GM18861 (cell line): ENCODE results near the gene XRRA1.
"Not testable (repeated sequence)": the region's sequence is repeated elsewhere in the genome, so short reads cannot be mapped to it uniquely, and the experiment has no call there.

ENCODE experiments used
- ATAC-seq: cut with Tn5 transposase; IDR thresholded peaks from one replicate; pipeline ENCODE4 v1.9.1; 2021; ENCODE audit not compliant: unreplicated experiment

Gene XRRA1

GRCh38 chr11:74839446-74839845, 109.4 kb downstream of the XRRA1 start:
- no peak for ATAC-seq

DNA sequence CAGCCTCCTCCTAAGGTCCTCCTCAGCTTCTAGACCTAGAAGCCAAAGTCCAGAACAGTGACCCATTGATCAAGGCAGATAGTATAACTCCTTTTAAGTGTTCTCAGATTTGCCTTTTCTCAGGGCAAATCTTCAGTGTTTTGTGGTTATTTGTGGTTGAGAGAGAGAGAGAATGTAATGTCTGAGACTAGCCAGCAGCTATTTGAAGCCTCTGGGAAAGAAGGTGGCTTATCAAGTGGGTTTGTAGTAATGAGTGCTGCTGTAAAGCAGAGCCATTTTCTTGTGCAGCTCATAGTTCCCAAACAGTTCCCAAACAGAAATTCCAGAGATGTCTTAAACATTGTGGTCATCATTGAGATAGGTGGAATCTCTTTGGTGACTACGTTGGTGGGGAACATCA, 110.7 kb downstream of the XRRA1 start:
- ATAC-seq: no peak

DNA sequence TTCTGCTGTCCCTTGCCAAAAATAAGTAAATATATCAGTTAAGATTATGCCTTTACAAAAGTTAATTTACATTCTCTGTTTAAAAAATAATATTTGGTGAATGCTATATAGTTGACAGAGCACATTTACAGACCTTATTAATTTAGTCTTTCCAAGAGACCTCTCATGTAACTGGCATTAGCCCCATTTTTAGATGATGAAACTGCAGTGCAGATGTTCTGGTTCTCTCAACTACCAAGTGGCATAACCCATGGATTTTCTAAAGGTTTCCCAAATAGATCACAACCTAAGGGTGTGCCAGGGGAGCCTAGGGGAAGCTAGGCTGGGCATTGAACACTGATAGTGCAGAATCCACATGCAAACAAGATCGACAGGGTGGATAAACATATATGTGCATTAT, 111.7 kb downstream of the XRRA1 start:
- no peak for ATAC-seq

DNA sequence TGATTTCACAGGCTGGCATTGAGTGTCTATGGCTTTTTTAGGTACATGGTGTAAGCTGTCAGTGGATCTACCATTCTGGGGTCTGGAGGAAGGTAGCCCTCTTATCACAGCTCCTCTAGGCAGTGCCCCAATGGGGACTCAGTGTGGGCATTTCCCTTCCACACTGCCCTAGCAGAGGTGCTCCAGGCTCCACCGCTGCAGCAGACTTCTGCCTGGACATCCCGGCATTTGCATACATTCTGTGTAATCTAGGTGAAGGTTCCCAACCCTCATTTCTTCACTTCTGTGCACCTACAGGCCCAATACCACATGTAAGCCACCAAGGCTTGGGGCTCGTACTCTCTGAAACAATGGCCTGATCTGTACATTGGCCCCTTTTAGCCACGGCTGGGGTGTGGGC, 122.0 kb downstream of the XRRA1 start:
- no peak for ATAC-seq

DNA sequence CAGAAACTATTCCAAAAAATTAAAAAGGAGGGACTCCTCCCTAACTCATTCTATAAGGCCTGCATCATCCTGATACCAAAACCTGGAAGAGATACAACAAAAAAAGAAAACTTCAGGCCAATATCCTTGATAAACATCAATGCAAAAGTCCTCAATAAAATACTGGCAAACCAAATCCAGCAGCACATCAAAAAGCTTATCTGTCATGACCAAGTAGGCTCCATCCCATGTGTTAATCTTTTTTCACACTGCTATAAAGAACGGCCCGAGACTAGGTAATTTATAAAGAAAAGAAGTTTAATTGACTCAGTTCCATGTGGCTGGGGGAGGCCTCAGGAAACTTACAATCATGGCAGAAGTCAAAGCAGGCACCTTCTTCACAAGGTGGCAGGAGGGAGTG, 123.3 kb downstream of the XRRA1 start:
- not testable (repeated sequence) for ATAC-seq

- no peak for ATAC-seq
Measured at GRCh38 chr11:74824285-74824982, 124.5 kb downstream of the XRRA1 start.

DNA sequence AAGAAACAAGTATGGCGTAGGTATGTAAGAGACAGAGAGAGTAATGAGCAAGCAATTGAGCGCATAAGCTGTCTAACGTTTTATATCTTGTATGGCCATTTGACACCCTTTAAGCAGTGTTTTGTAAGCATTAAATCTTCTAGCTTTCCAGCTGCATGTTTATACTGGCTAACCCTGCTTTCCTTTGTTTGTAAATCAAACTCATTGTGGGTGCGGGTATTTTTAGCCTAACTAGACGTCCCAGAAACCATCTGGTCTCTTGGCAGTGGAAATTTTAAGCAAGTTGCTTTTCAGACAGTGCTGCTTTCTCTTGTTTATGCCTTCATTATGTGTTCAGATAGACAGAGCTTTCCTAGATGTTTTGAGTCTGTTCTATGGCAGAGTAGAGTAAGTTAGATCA, 126.7 kb downstream of the XRRA1 start:
- no peak for ATAC-seq

GRCh38 chr11:74820763-74821162, 128.1 kb downstream of the XRRA1 start:
- ATAC-seq: no peak

- ATAC-seq: no peak
Measured at GRCh38 chr11:74819400-74819799, 129.5 kb downstream of the XRRA1 start.

DNA sequence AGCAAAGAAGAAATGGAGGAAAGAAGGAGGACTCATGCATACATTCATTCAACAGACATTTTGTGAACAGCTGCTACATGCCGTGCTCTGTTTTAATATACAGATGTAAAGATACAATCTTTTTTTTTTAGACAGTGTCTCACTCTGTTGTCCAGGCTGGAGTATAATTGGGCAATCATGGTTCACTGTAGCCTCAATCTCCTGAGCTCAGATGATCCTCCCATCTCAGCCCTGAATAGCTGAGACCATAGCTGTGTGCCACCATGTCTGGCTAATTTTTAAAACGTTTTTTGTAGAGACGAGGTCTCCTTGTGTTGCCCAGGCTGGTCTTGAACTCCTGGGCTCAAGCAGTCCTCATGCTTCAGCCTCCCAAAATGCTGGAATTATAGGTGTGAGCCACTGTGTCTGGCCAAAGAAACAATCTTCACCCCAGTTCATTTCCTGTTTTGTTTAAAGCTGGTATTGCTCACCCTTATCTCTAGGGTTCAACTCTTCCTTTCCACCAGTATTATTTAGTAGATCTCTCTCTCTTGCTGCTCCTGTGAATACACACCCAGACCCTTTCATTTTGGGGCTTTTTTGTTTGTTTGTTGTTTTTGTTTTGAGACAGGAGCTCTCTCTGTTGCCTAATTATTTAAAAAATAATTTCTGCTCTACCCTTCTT, 130.5 kb downstream of the XRRA1 start:
- no peak for ATAC-seq

- ATAC-seq: no peak
Measured at GRCh38 chr11:74816664-74817063, 132.2 kb downstream of the XRRA1 start.

GRCh38 chr11:74815966-74816365, 132.9 kb downstream of the XRRA1 start:
- no peak for ATAC-seq

DNA sequence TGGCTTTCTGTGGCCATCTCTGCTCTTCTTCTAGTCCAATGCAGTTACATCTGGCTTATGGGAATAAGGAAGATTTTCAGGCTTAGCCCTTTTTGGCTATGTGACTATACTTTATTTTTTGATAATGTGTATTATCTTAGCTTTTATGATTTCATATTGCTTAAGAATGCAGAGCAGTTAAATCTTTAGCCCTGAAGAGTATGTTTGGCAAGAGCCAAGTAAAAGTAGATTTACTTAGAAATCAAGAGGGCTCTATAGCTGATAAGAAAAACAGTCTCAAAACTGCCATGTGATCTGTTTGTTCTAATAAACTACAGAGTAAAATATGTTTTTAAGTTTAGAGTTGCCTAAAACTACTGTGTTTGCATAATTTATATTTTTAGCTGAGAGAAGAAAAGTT, 139.1 kb downstream of the XRRA1 start:
- no peak for ATAC-seq

DNA sequence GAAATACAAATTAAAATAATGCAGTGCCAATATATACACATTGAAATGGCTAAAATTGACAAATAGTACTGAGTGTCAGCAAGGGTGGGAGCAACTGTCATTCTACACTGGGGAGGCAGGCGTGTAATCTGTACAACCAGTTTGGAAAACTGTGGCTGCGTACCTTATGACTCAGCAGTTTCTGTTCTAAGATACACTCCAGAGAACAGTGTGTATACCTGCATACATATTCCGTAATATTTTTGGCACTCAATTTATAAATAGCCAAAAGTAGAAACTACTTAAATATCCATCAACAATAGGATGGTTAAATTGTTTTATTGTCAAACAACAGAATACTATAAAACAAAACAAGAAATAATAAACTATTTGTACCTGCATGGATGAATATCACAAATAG, 142.6 kb downstream of the XRRA1 start:
- ATAC-seq: no peak

DNA sequence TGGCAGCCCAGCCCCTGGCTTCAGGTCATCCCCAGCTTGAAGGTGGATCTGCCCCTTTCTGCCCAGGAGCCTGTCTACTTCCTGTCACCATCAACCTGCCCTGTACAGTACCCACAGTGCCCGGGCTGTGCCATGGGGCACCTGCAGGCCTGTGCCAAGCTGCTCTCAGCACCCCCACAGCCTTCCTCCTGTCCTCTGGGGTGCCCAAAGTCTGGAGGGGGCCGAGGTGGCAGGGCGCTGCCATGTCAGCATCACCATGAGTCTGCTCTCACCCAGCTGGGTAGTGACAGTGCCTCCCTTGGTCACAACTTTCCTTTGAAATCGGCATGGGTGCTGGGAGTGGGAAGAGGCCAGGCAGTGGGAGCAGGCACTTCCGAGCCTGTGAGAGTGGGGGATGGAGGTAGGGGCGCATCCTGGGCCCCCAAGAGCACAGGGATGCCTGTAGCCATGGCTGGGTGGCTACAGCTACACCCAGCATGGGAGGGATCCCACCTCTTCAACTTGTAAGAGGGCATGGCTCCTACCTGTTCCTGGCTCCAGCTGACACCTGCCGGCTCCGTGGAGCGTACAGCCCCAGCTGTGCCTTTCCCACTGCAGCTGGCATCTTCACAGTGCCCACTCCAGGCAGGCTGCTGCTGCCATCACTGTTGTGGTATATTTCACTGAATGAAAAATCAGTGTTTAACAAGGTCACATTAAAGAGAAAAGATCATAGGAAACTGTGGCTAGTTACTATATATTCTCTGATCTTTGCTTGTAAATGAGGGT, 157.4 kb downstream of the XRRA1 start:
- no peak for ATAC-seq
